Motor neuron (in vitro differentiated cells): ENCODE results near the gene CEP55. TPM values are rescaled to one million over a fixed set of nuclear protein-coding genes. Genes with fewer than 3 reads are reported as not detected.

Source experiments
- ATAC-seq, 8 experiments: fragments of 200-7000 bp; cut with Tn5 transposase; replicated peaks in 6 of 8; 2 replicates each; pipeline ENCODE4 v1.8.0; 2021; ENCODE audit warnings: mild to moderate bottlenecking in 8 of 8, moderate library complexity in 8 of 8
- H3K27ac ChIP-seq, 2 donors: fragments of 250-450 bp; sonication (Bioruptor Pico); 2 replicates each; pipeline ENCODE4 v1.9.0; 2021; ENCODE audit warnings: antibody characterized with exemption in 2 of 2, mild to moderate bottlenecking in 2 of 2, moderate library complexity in 1 of 2
- H3K4me1 ChIP-seq, 2 donors: fragments of 250-450 bp; sonication (Bioruptor Pico); replicated peaks in 1 of 2; 2 replicates each; pipeline ENCODE4 v1.6.1; 2021; ENCODE audit warnings: antibody characterized with exemption in 2 of 2, mild to moderate bottlenecking in 2 of 2, moderate library complexity in 1 of 2
- H3K4me3 ChIP-seq, 5 donors: fragments of 250-450 bp; sonication (Bioruptor Pico); 2 replicates each; pipeline ENCODE4 v1.9.0; 2021; ENCODE audit warnings: antibody characterized with exemption in 5 of 5, mild to moderate bottlenecking in 5 of 5, moderate library complexity in 4 of 5
- WGBS, 10 experiments: fragments of 450-650 bp; shearing (Covaris generic); methylation state at CpG; one replicate each; pipeline ENCODE4 v1.0.0; 2022; 5-methylcytosine and 5-hydroxymethylcytosine counted together
- in situ Hi-C, 9 experiments: fragments of 400-800 bp; cut with MboI; loops; one replicate each; pipeline ENCODE4 v1.15.0; 2021; ENCODE audit warnings: low sequenced_read_pairs in 9 of 9, low pct_unique_long_range_greater_than_20kb in 2 of 9; ENCODE audit not compliant: unreplicated experiment in 9 of 9
- total RNA-seq, 8 experiments: library from RNA; unstranded; fragments of 300-600 nt; gene quantifications; 2 replicates each; pipeline versions ENCODE4 v1.2.3 to v1.2.4, GENCODE V29; 2022

Gene CEP55
- total RNA-seq, 8 experiments from 2014 or later, result 0.36 to 21.1 (median 1.4) TPM

GRCh38 chr10:93495654-93496321 is 624 bp upstream of the CEP55 start:
- Histone ChIP-seq H3K4me3 (peak overlapping the region; percentile 43 to 72 (median 62)), H3K4me1 (peaks cover 0 to 2% of the 10 kb centered on the region in 2 donors), H3K27ac (no peak overlapping the region)
- ATAC-seq, result peak; percentile 50 to 75 (median 72)
- in situ Hi-C loops, result loop anchor here in 3 of 9 experiments (25.0 kb wide), 2 partner anchors 108 to 408 kb away; no protein-coding TSS in a partner anchor
- WGBS, 10 experiments, result 0 to 30% (median 2%) methylated on average over 2 to 18 of the region's 28 CpGs

GRCh38 chr10:93498166-93498565 is 1.8 kb downstream of the CEP55 start:
- in situ Hi-C loops, result loop anchor here in 3 of 9 experiments (25.0 kb wide), 2 partner anchors 111 to 411 kb away; no protein-coding TSS in a partner anchor
- H3K4me3 ChIP-seq, result no peak overlapping the region
- whole genome bisulfite sequencing, 10 experiments, result 64 to 93% (median 76%) methylated on average over 3 to 5 of the region's 5 CpGs

GRCh38 chr10:93501650-93502049 is 5.2 kb downstream of the CEP55 start:
- no peak overlapping the region for H3K27ac ChIP-seq
- ATAC-seq, result no peak
- peaks cover 0 to 2% of the 10 kb centered on the region in 2 donors for H3K4me1 ChIP-seq
- in situ Hi-C loops, result no loop called here
- no peak overlapping the region for H3K4me3 ChIP-seq

More at GRCh38 chr10:93498166-93498565, 1.8 kb downstream of the CEP55 start:
- no peak for ATAC-seq
- H3K4me1 ChIP-seq, result peaks cover 0 to 2% of the 10 kb centered on the region in 2 donors
- no peak overlapping the region for H3K27ac ChIP-seq

GRCh38 chr10:93503075-93503474 is 6.7 kb downstream of the CEP55 start:
- no peak for ATAC-seq
- Histone ChIP-seq H3K4me3 (no peak overlapping the region), H3K27ac (no peak overlapping the region), H3K4me1 (no peaks in the 10 kb centered on the region)
- in situ Hi-C loops, result no loop called here
- 70 to 100% (median 85%) methylated on average over 1 to 6 of the region's 6 CpGs for WGBS, 10 experiments

GRCh38 chr10:93505075-93505474 is 8.7 kb downstream of the CEP55 start:
- in situ Hi-C loops, result no loop called here
- WGBS, 10 experiments, result 50 to 100% (median 100%) methylated on average over 1 to 2 of the region's 2 CpGs; no CpG with 5 or more reads in 2 of the 10 experiments
- no peak for ATAC-seq

GRCh38 chr10:93509816-93510215 is 13.4 kb downstream of the CEP55 start:
- WGBS, 10 experiments, result 91 to 98% (median 96%) methylated on average over 3 to 8 of the region's 8 CpGs; no CpG with 5 or more reads in 1 of the 10 experiments
- no peak overlapping the region for H3K27ac ChIP-seq
- no peaks in the 10 kb centered on the region for H3K4me1 ChIP-seq
- no peak for ATAC-seq
- no peak overlapping the region for H3K4me3 ChIP-seq
- in situ Hi-C loops, result no loop called here

More at GRCh38 chr10:93505075-93505474, 8.7 kb downstream of the CEP55 start:
- Histone ChIP-seq H3K4me1 (no peaks in the 10 kb centered on the region), H3K4me3 (no peak overlapping the region), H3K27ac (no peak overlapping the region)

GRCh38 chr10:93512565-93512964 is 16.2 kb downstream of the CEP55 start:
- H3K27ac ChIP-seq, result no peak overlapping the region
- in situ Hi-C loops, result no loop called here
- H3K4me3 ChIP-seq, result no peak overlapping the region
- no peaks in the 10 kb centered on the region for H3K4me1 ChIP-seq
- WGBS, 10 experiments, result 80 to 100% (median 92%) methylated on average over 1 of the region's 1 CpG; no CpG with 5 or more reads in 2 of the 10 experiments
- ATAC-seq, result no peak

GRCh38 chr10:93513091-93513490 is 16.7 kb downstream of the CEP55 start:
- no peak overlapping the region for H3K27ac ChIP-seq
- no peak for ATAC-seq
- 0 to 100% (median 83%) methylated on average over 1 of the region's 1 CpG; no CpG with 5 or more reads in 1 of the 10 experiments for WGBS, 10 experiments
- H3K4me3 ChIP-seq, result no peak overlapping the region
- H3K4me1 ChIP-seq, result no peaks in the 10 kb centered on the region
- in situ Hi-C loops, result no loop called here

- 25 to 100% (median 90%) methylated on average over 1 to 2 of the region's 4 CpGs; no CpG with 5 or more reads in 5 of the 10 experiments for WGBS, 10 experiments
- H3K4me3 ChIP-seq, result no peak overlapping the region
- H3K27ac ChIP-seq, result no peak overlapping the region
- H3K4me1 ChIP-seq, result no peaks in the 10 kb centered on the region
- in situ Hi-C loops, result no loop called here
- no peak for ATAC-seq
Measured at GRCh38 chr10:93514521-93514920, 18.1 kb downstream of the CEP55 start.

- Histone ChIP-seq H3K4me1 (no peaks in the 10 kb centered on the region), H3K27ac (no peak overlapping the region), H3K4me3 (no peak overlapping the region)
- ATAC-seq, result peak in 2 of 8 experiments; percentile 40 to 51
- WGBS, 10 experiments, result 29 to 97% (median 82%) methylated on average over 5 to 8 of the region's 8 CpGs
- in situ Hi-C loops, result no loop called here
Measured at GRCh38 chr10:93515071-93516005, 18.9 kb downstream of the CEP55 start.

GRCh38 chr10:93516006-93516380 is 19.6 kb downstream of the CEP55 start:
- H3K27ac ChIP-seq, result no peak overlapping the region
- 88 to 100% (median 96%) methylated on average over 1 of the region's 1 CpG; no CpG with 5 or more reads in 2 of the 10 experiments for WGBS, 10 experiments
- H3K4me3 ChIP-seq, result no peak overlapping the region
- H3K4me1 ChIP-seq, result no peaks in the 10 kb centered on the region
- ATAC-seq, result peak in 2 of 8 experiments; percentile 57 to 64
- in situ Hi-C loops, result no loop called here

GRCh38 chr10:93518531-93518930 is 22.1 kb downstream of the CEP55 start:
- 92 to 100% (median 100%) methylated on average over 1 to 2 of the region's 4 CpGs; no CpG with 5 or more reads in 7 of the 10 experiments for WGBS, 10 experiments
- no peak overlapping the region for H3K27ac ChIP-seq
- in situ Hi-C loops, result no loop called here
- no peaks in the 10 kb centered on the region for H3K4me1 ChIP-seq
- ATAC-seq, result peak in 1 of 8 experiments; percentile 44
- no peak overlapping the region for H3K4me3 ChIP-seq

GRCh38 chr10:93535293-93535692 is 38.9 kb downstream of the CEP55 start:
- in situ Hi-C loops, result no loop called here
- Histone ChIP-seq H3K27ac (no peak overlapping the region), H3K4me1 (no peaks in the 10 kb centered on the region), H3K4me3 (no peak overlapping the region)
- ATAC-seq, result no peak
- WGBS, 10 experiments, result 50 to 100% (median 92%) methylated on average over 1 to 2 of the region's 5 CpGs; no CpG with 5 or more reads in 3 of the 10 experiments
